Neural progenitor cell (in vitro differentiated cells): ENCODE data around the gene CHIA. TPM values are rescaled to one million over a fixed set of nuclear protein-coding genes. Genes with fewer than 3 reads are reported as not detected.

Experiments used
- DNase-seq: peaks from one replicate; pipeline ENCODE4 v3.0.0-alpha.2; 2016; ENCODE audit warnings: low spot score
- H2AFZ ChIP-seq: fragments of 200-600 bp; sonication (generic); replicated peaks from 2 replicates; pipeline ENCODE4 v1.6.1; 2016; ENCODE audit warnings: antibody characterized with exemption
- H3F3A ChIP-seq: fragments of 200-600 bp; sonication (generic); 2 replicates; pipeline ENCODE4 v1.6.1; 2016; ENCODE audit warnings: antibody characterized with exemption, low read depth
- H3K27ac ChIP-seq: fragments of 200-600 bp; sonication (generic); 2 replicates; pipeline ENCODE4 v1.5.1; 2016; ENCODE audit warnings: mild to moderate bottlenecking
- H3K27me3 ChIP-seq: fragments of 200-600 bp; sonication (generic); 2 replicates; pipeline ENCODE4 v1.6.1; 2016; ENCODE audit warnings: mild to moderate bottlenecking, moderate library complexity
- H3K36me3 ChIP-seq: fragments of 200-600 bp; sonication (generic); 2 replicates; pipeline ENCODE4 v1.5.1; 2016
- H3K4me1 ChIP-seq: fragments of 200-600 bp; sonication (generic); 2 replicates; pipeline ENCODE4 v1.6.1; 2016; ENCODE audit warnings: mixed run types
- H3K4me2 ChIP-seq: fragments of 200-600 bp; sonication (generic); 2 replicates; pipeline ENCODE4 v1.6.1; 2016
- H3K4me3 ChIP-seq: fragments of 200-600 bp; sonication (generic); 2 replicates; pipeline ENCODE4 v1.5.1; 2016
- H3K79me2 ChIP-seq: fragments of 200-600 bp; sonication (generic); 2 replicates; pipeline ENCODE4 v1.6.1; 2016; ENCODE audit warnings: low read depth
- H3K9ac ChIP-seq: fragments of 200-600 bp; sonication (generic); 2 replicates; pipeline ENCODE4 v1.6.1; 2016
- H3K9me3 ChIP-seq: fragments of 200-600 bp; sonication (generic); 2 replicates; pipeline ENCODE4 v1.5.1; 2016; ENCODE audit warnings: low read depth
- H4K20me1 ChIP-seq: fragments of 200-600 bp; sonication (generic); 2 replicates; pipeline ENCODE4 v1.6.1; 2016; ENCODE audit warnings: low read depth
- H3K27ac Mint-ChIP-seq: 3 replicates; pipeline ENCODE4 v1.8.0; 2021; ENCODE audit warnings: mixed read lengths
- H3K27me3 Mint-ChIP-seq: 2 replicates; pipeline ENCODE4 v1.8.0; 2022; ENCODE audit warnings: low read depth, mild to moderate bottlenecking, inconsistent platforms, moderate library complexity, mixed read lengths; ENCODE audit not compliant: insufficient read depth
- H3K36me3 Mint-ChIP-seq: 3 replicates; pipeline ENCODE4 v1.8.0; 2021; ENCODE audit warnings: mixed read lengths
- H3K4me1 Mint-ChIP-seq: 3 replicates; pipeline ENCODE4 v1.8.0; 2021; ENCODE audit warnings: mixed read lengths
- H3K4me3 Mint-ChIP-seq: 3 replicates; pipeline ENCODE4 v1.8.0; 2021; ENCODE audit warnings: mild to moderate bottlenecking, moderate library complexity, mixed read lengths
- H3K9me3 Mint-ChIP-seq: 3 replicates; pipeline ENCODE4 v1.8.0; 2020; ENCODE audit warnings: mixed read lengths
- EZH2 ChIP-seq: fragments of 200-600 bp; sonication (generic); IDR thresholded peaks from 2 replicates; pipeline ENCODE4 v1.6.1; 2017; ENCODE audit warnings: antibody characterized with exemption, mild to moderate bottlenecking, moderate library complexity
- EZH2phosphoT487 ChIP-seq: fragments of 200-600 bp; sonication (generic); IDR thresholded peaks from 2 replicates; pipeline ENCODE4 v1.6.1; 2017; ENCODE audit warnings: antibody characterized with exemption
- total RNA-seq: library from RNA; depleted of rRNA; stranded (reverse); fragments of >200 nt; gene quantifications from 2 replicates; pipeline ENCODE4 v1.2.3, GENCODE V29; 2015; ENCODE audit warnings: low replicate concordance
- TF ChIP-seq, protein P1 (sequence below): fragments of 200-600 bp; sonication (generic); IDR thresholded peaks from 2 replicates; pipeline ENCODE4 v1.5.1; 2017; ENCODE audit warnings: antibody characterized with exemption, mild to moderate bottlenecking

CHIA gene
- total RNA-seq, 1 donor from 2014 or later, result not detected

DNA sequence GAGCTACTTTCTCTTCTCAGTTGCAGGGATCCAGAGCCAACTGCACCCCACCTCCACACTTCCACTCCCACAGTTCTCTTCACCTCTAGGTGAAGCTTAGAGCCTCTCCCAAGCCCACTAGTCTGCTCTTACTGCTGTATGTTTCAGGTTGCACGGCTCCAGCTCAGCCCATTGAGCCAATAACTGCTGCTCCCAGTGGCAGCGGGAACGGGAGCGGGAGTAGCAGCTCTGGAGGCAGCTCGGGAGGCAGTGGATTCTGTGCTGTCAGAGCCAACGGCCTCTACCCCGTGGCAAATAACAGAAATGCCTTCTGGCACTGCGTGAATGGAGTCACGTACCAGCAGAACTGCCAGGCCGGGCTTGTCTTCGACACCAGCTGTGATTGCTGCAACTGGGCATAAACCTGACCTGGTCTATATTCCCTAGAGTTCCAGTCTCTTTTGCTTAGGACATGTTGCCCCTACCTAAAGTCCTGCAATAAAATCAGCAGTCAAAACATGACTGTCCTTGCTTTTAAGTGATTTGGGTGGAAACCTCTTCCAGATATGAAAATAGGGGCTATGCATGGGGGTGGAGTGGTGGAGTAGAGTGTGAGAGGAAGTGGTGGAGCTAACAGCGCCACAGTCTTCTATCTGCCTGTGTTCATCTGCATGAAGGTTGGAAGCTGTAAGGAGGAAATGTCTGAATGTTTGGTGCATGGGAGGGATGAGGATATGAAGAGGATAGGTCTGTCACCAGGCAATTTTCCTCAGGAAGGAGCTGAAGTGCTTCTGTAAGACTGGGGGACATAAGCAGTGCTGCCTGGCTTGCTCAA, 29.6 kb downstream of the CHIA start:
- Mint-ChIP-seq H3K27me3 (peaks cover 3% of the 10 kb centered on the region), H3K4me1 (no peaks in the 10 kb centered on the region), H3K9me3 (no peaks in the 10 kb centered on the region), H3K27ac (no peak overlapping the region), H3K36me3 (no peaks in the 10 kb centered on the region), H3K4me3 (no peak overlapping the region)
- Histone ChIP-seq H3K79me2 (no peaks in the 10 kb centered on the region), H3K4me3 (no peak overlapping the region), H3K4me2 (no peak overlapping the region), H3K27me3 (no peaks in the 10 kb centered on the region), H3K27ac (no peak overlapping the region), H4K20me1 (no peaks in the 10 kb centered on the region), H2AFZ (no peak overlapping the region), H3K36me3 (no peaks in the 10 kb centered on the region), H3K9ac (no peak overlapping the region), H3F3A (no peaks in the 10 kb centered on the region), H3K4me1 (no peaks in the 10 kb centered on the region), H3K9me3 (no peaks in the 10 kb centered on the region)
- no peak for DNase-seq
- no peak for TF ChIP-seq EZH2phosphoT487
- TF ChIP-seq, protein P1, sequence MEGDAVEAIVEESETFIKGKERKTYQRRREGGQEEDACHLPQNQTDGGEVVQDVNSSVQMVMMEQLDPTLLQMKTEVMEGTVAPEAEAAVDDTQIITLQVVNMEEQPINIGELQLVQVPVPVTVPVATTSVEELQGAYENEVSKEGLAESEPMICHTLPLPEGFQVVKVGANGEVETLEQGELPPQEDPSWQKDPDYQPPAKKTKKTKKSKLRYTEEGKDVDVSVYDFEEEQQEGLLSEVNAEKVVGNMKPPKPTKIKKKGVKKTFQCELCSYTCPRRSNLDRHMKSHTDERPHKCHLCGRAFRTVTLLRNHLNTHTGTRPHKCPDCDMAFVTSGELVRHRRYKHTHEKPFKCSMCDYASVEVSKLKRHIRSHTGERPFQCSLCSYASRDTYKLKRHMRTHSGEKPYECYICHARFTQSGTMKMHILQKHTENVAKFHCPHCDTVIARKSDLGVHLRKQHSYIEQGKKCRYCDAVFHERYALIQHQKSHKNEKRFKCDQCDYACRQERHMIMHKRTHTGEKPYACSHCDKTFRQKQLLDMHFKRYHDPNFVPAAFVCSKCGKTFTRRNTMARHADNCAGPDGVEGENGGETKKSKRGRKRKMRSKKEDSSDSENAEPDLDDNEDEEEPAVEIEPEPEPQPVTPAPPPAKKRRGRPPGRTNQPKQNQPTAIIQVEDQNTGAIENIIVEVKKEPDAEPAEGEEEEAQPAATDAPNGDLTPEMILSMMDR, result no peak
- TF ChIP-seq EZH2, result no peak

DNA sequence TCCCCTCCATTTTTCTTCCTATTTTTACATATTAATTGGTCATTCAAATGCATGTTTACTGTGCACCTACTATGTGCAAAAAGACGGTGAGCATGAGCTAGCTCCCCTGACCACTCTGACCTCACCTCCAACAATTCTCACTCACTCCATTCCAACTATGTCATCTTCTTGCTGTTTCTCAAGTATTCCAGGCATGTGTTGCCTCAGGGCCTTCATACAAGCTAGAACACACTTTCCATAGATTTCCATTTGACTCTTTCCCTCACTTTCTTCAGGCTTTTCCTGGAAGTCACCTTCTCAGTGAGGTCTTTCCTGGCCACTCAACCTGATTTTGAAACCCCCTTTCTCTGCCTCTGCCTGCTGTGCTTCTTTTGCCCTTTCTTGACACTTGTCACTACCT, 32.6 kb downstream of the CHIA start:
- H3K4me3 ChIP-seq, result no peak overlapping the region
- H3K4me1 Mint-ChIP-seq, result no peaks in the 10 kb centered on the region
- no peaks in the 10 kb centered on the region for H3F3A ChIP-seq
- H3K4me1 ChIP-seq, result no peaks in the 10 kb centered on the region
- peaks cover 3% of the 10 kb centered on the region for H3K9me3 Mint-ChIP-seq
- H3K9me3 ChIP-seq, result peaks cover 10% of the 10 kb centered on the region
- H3K27ac Mint-ChIP-seq, result no peak overlapping the region
- H2AFZ ChIP-seq, result no peak overlapping the region
- H3K9ac ChIP-seq, result no peak overlapping the region
- TF ChIP-seq EZH2phosphoT487, result no peak
- TF ChIP-seq, protein P1, result no peak
- no peak for TF ChIP-seq EZH2
- no peak for DNase-seq
- no peaks in the 10 kb centered on the region for H3K36me3 ChIP-seq
- H3K27ac ChIP-seq, result no peak overlapping the region
- H3K4me3 Mint-ChIP-seq, result no peak overlapping the region
- no peak overlapping the region for H3K4me2 ChIP-seq
- H3K27me3 Mint-ChIP-seq, result peaks cover 3% of the 10 kb centered on the region
- no peaks in the 10 kb centered on the region for H3K36me3 Mint-ChIP-seq
- H3K79me2 ChIP-seq, result no peaks in the 10 kb centered on the region
- H4K20me1 ChIP-seq, result no peaks in the 10 kb centered on the region
- no peaks in the 10 kb centered on the region for H3K27me3 ChIP-seq

DNA sequence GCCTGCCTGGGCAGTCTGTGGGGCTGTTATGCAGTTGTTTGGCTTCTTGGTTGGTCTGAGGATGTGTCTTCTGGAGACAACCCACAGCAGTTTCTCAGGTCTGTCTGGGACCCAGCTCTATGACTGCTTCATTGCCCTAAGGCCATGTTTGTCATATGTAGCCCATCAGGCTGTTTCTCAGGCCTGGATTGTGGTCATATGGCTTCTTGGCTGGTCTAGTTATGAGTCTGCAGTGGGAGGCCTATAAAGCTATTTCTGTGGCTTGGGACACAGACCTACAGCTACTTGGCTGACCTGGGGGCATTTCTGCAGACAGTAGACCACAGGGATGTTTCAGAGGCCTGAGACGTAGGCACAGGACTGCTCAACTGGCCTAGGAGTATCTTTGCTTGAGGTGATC, 41.5 kb downstream of the CHIA start:
- Histone ChIP-seq H2AFZ (no peak overlapping the region), H3K27me3 (no peaks in the 10 kb centered on the region), H3K27ac (no peak overlapping the region), H3K79me2 (no peaks in the 10 kb centered on the region), H3F3A (no peaks in the 10 kb centered on the region), H3K4me1 (no peaks in the 10 kb centered on the region), H3K9me3 (peaks cover 9% of the 10 kb centered on the region), H3K4me3 (no peak overlapping the region), H3K4me2 (no peak overlapping the region), H3K9ac (no peak overlapping the region), H3K36me3 (no peaks in the 10 kb centered on the region), H4K20me1 (no peaks in the 10 kb centered on the region)
- Mint-ChIP-seq H3K4me3 (no peak overlapping the region), H3K27me3 (no peaks in the 10 kb centered on the region), H3K9me3 (peaks cover 25% of the 10 kb centered on the region), H3K27ac (no peak overlapping the region), H3K36me3 (no peaks in the 10 kb centered on the region), H3K4me1 (no peaks in the 10 kb centered on the region)
- TF ChIP-seq, protein P1, result no peak
- TF ChIP-seq EZH2phosphoT487, result no peak
- no peak for TF ChIP-seq EZH2
- no peak for DNase-seq
